ENCODE results near the gene XPO6.

XPO6 gene

GRCh38 chr16:28087140-28087660 is 124.6 kb downstream of the XPO6 start:
- 90% methylated on average over 8 of the region's 8 CpGs for WGBS
- Histone ChIP-seq H3K36me3 (ENCODE audit: insufficient read depth, low read length) (no peaks in the 10 kb centered on the region), H3K9me3 (ENCODE audit: insufficient read depth, low read depth, low read length) (no peaks in the 10 kb centered on the region)

GRCh38 chr16:28086186-28087139 is 125.3 kb downstream of the XPO6 start:
- Histone ChIP-seq H3K9me3 (ENCODE audit: insufficient read depth, low read depth, low read length) (no peaks in the 10 kb centered on the region), H3K27me3 (ENCODE audit: insufficient read depth, low read length) (no peaks in the 10 kb centered on the region), H3K36me3 (ENCODE audit: insufficient read depth, low read length) (no peaks in the 10 kb centered on the region), H3K27ac (ENCODE audit: low read depth, low read length) (no peak overlapping the region), H3K4me1 (ENCODE audit: insufficient read depth, low read length) (peaks cover 7% of the 10 kb centered on the region; the same call in 1 of the 2 replicates), H3K9ac (ENCODE audit: low read depth, low read length) (no peak overlapping the region), H3K4me3 (ENCODE audit: low read length) (no peak overlapping the region)
- 92% methylated on average over 19 of the region's 21 CpGs for WGBS

More at GRCh38 chr16:28087140-28087660, 124.6 kb downstream of the XPO6 start:
- Histone ChIP-seq H3K27me3 (ENCODE audit: insufficient read depth, low read length) (no peaks in the 10 kb centered on the region), H3K4me3 (ENCODE audit: low read length) (no peak overlapping the region), H3K9ac (ENCODE audit: low read depth, low read length) (no peak overlapping the region), H3K27ac (ENCODE audit: low read depth, low read length) (no peak overlapping the region), H3K4me1 (ENCODE audit: insufficient read depth, low read length) (peaks cover 14% of the 10 kb centered on the region)

- 86% methylated on average over 12 of the region's 12 CpGs for WGBS
- Histone ChIP-seq H3K9me3 (ENCODE audit: insufficient read depth, low read depth, low read length) (no peaks in the 10 kb centered on the region), H3K9ac (ENCODE audit: low read depth, low read length) (no peak overlapping the region), H3K4me3 (ENCODE audit: low read length) (no peak overlapping the region), H3K4me1 (ENCODE audit: insufficient read depth, low read length) (peaks cover under 1% of the 10 kb centered on the region; the same call in 1 of the 2 replicates), H3K36me3 (ENCODE audit: insufficient read depth, low read length) (no peaks in the 10 kb centered on the region), H3K27ac (ENCODE audit: low read depth, low read length) (no peak overlapping the region), H3K27me3 (ENCODE audit: insufficient read depth, low read length) (no peaks in the 10 kb centered on the region)
Observed at GRCh38 chr16:28085389-28086171, 126.2 kb downstream of the XPO6 start.

GRCh38 chr16:28084209-28084608 is 127.6 kb downstream of the XPO6 start:
- no peaks in the 10 kb centered on the region for H3K4me1 ChIP-seq (ENCODE audit: insufficient read depth, low read length)
- no peak overlapping the region for H3K4me3 ChIP-seq (ENCODE audit: low read length)
- 96% methylated on average over 6 of the region's 6 CpGs for WGBS
- no peaks in the 10 kb centered on the region for H3K36me3 ChIP-seq (ENCODE audit: insufficient read depth, low read length)
- no peak overlapping the region for H3K9ac ChIP-seq (ENCODE audit: low read depth, low read length)
- no peaks in the 10 kb centered on the region for H3K9me3 ChIP-seq (ENCODE audit: insufficient read depth, low read depth, low read length)
- no peak overlapping the region for H3K27ac ChIP-seq (ENCODE audit: low read depth, low read length)
- no peaks in the 10 kb centered on the region for H3K27me3 ChIP-seq (ENCODE audit: insufficient read depth, low read length)

- H3K36me3 ChIP-seq (ENCODE audit: insufficient read depth, low read length), result no peaks in the 10 kb centered on the region
- H3K27me3 ChIP-seq (ENCODE audit: insufficient read depth, low read length), result no peaks in the 10 kb centered on the region
- no peaks in the 10 kb centered on the region for H3K9me3 ChIP-seq (ENCODE audit: insufficient read depth, low read depth, low read length)
- H3K27ac ChIP-seq (ENCODE audit: low read depth, low read length), result no peak overlapping the region
- no peak overlapping the region for H3K9ac ChIP-seq (ENCODE audit: low read depth, low read length)
- WGBS, result 92% methylated on average over 13 of the region's 13 CpGs
- H3K4me3 ChIP-seq (ENCODE audit: low read length), result no peak overlapping the region
- H3K4me1 ChIP-seq (ENCODE audit: insufficient read depth, low read length), result no peaks in the 10 kb centered on the region
Observed at GRCh38 chr16:28082624-28083023, 129.1 kb downstream of the XPO6 start.

DNA sequence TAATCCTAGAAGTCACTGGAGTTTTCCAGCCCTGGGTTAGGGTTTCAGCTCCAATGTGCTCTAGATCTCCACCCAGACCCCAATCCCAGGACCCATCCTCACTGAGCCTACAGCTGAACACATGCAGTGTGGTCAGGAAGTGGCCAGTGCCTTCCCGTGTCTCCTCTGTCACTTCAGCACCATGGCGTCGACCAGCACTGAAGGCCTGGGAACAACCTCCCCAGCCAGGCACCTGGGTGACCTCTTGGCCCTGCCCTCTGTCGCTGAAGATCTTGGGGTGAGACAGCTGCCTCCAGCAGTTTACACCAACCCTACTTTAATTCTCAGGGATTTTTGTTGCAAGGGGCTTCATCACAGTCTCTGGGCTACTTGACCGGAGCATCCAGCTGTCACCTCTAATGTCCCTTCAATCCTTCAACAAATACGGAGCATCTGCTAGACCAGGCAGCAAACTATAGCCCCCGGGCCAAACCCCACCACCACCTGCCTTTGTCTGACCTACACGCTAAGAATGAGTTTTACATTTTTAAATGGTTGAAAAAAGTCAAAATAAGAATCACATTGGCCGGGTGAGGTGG is 130.3 kb downstream of the XPO6 start:
- WGBS, result 90% methylated on average over 9 of the region's 9 CpGs
- no peaks in the 10 kb centered on the region for H3K9me3 ChIP-seq (ENCODE audit: insufficient read depth, low read depth, low read length)
- H3K27me3 ChIP-seq (ENCODE audit: insufficient read depth, low read length), result no peaks in the 10 kb centered on the region
- no peaks in the 10 kb centered on the region for H3K36me3 ChIP-seq (ENCODE audit: insufficient read depth, low read length)
- H3K27ac ChIP-seq (ENCODE audit: low read depth, low read length), result no peak overlapping the region
- no peak overlapping the region for H3K9ac ChIP-seq (ENCODE audit: low read depth, low read length)
- H3K4me1 ChIP-seq (ENCODE audit: insufficient read depth, low read length), result no peaks in the 10 kb centered on the region
- H3K4me3 ChIP-seq (ENCODE audit: low read length), result no peak overlapping the region

DNA sequence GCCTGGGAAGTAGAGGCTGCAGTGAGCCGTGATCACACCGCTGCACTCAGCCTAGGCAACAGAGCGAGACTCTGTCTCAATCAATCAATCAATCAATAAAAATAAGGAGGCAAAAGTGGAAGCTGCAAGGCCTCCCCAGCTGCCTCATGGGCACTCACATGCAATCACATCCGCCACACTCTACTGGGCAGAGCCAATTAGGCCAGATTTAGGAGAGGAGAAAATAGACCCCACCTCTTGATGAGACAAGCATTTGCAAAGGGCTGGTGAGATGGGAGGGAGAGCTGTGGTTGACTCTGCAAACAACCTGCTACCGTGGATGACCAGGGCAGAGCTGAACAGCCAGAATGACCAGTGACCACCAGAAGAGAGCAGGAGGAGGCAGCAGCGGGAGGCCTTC is 133.5 kb downstream of the XPO6 start:
- no peaks in the 10 kb centered on the region for H3K4me1 ChIP-seq (ENCODE audit: insufficient read depth, low read length)
- no peak overlapping the region for H3K4me3 ChIP-seq (ENCODE audit: low read length)
- 91% methylated on average over 6 of the region's 6 CpGs for WGBS
- H3K27ac ChIP-seq (ENCODE audit: low read depth, low read length), result no peak overlapping the region
- no peak overlapping the region for H3K9ac ChIP-seq (ENCODE audit: low read depth, low read length)
- H3K9me3 ChIP-seq (ENCODE audit: insufficient read depth, low read depth, low read length), result no peaks in the 10 kb centered on the region
- H3K36me3 ChIP-seq (ENCODE audit: insufficient read depth, low read length), result no peaks in the 10 kb centered on the region
- no peaks in the 10 kb centered on the region for H3K27me3 ChIP-seq (ENCODE audit: insufficient read depth, low read length)

- WGBS, result 89% methylated on average over 6 of the region's 6 CpGs
Observed at GRCh38 chr16:28073836-28074235, 137.9 kb downstream of the XPO6 start.

GRCh38 chr16:28072087-28072486 is 139.7 kb downstream of the XPO6 start:
- H3K4me3 ChIP-seq (ENCODE audit: low read length), result no peak overlapping the region
- no peaks in the 10 kb centered on the region for H3K27me3 ChIP-seq (ENCODE audit: insufficient read depth, low read length)
- no peak overlapping the region for H3K27ac ChIP-seq (ENCODE audit: low read depth, low read length)
- no peaks in the 10 kb centered on the region for H3K36me3 ChIP-seq (ENCODE audit: insufficient read depth, low read length)
- H3K4me1 ChIP-seq (ENCODE audit: insufficient read depth, low read length), result no peaks in the 10 kb centered on the region
- WGBS, result 63% methylated on average over 3 of the region's 4 CpGs
- H3K9me3 ChIP-seq (ENCODE audit: insufficient read depth, low read depth, low read length), result no peaks in the 10 kb centered on the region
- no peak overlapping the region for H3K9ac ChIP-seq (ENCODE audit: low read depth, low read length)

More at GRCh38 chr16:28073836-28074235, 137.9 kb downstream of the XPO6 start:
- Histone ChIP-seq H3K9me3 (ENCODE audit: insufficient read depth, low read depth, low read length) (no peaks in the 10 kb centered on the region), H3K4me3 (ENCODE audit: low read length) (no peak overlapping the region), H3K9ac (ENCODE audit: low read depth, low read length) (no peak overlapping the region), H3K27me3 (ENCODE audit: insufficient read depth, low read length) (no peaks in the 10 kb centered on the region), H3K36me3 (ENCODE audit: insufficient read depth, low read length) (no peaks in the 10 kb centered on the region), H3K27ac (ENCODE audit: low read depth, low read length) (no peak overlapping the region), H3K4me1 (ENCODE audit: insufficient read depth, low read length) (no peaks in the 10 kb centered on the region)

GRCh38 chr16:28069971-28070794 is 141.6 kb downstream of the XPO6 start:
- H3K27ac ChIP-seq (ENCODE audit: low read depth, low read length), result no peak overlapping the region
- H3K36me3 ChIP-seq (ENCODE audit: insufficient read depth, low read length), result no peaks in the 10 kb centered on the region
- WGBS, result 83% methylated on average over 31 of the region's 31 CpGs
- no peaks in the 10 kb centered on the region for H3K4me1 ChIP-seq (ENCODE audit: insufficient read depth, low read length)
- H3K4me3 ChIP-seq (ENCODE audit: low read length), result no peak overlapping the region
- peaks cover 8% of the 10 kb centered on the region for H3K27me3 ChIP-seq (ENCODE audit: insufficient read depth, low read length)
- no peak overlapping the region for H3K9ac ChIP-seq (ENCODE audit: low read depth, low read length)
- no peaks in the 10 kb centered on the region for H3K9me3 ChIP-seq (ENCODE audit: insufficient read depth, low read depth, low read length)
